Measurements from ENCODE around the gene SGPL1.

DNA sequence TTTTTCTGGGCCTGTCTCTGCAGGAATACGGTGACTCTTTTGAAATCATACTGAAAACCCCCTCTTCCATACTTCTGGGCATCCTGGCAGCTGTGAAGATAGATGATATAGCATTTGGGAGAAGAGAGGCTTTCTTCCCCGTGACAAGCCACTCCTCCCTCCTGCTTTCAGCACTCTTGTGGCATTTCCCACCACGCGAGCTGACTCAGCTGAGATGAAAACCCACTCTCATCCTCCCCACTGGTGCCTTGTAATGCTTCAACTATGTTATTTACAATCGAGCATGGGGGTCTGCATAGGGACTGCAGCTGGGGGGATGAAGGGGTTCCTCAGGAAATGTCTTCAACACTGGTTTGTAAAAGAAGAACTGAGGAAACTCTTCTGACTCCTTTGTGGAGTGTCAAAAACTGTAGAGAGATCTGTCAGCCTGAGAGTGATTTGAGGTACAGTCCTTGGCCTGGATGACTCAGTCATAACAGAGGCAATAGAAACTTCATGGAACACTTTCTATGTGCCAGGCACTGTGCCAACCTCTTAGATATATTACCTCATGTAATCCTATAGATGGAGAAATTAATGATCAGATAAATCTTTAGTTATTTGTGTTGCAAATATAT is 28.8 kb upstream of the SGPL1 start:
- TF ChIP-seq, protein P1, sequence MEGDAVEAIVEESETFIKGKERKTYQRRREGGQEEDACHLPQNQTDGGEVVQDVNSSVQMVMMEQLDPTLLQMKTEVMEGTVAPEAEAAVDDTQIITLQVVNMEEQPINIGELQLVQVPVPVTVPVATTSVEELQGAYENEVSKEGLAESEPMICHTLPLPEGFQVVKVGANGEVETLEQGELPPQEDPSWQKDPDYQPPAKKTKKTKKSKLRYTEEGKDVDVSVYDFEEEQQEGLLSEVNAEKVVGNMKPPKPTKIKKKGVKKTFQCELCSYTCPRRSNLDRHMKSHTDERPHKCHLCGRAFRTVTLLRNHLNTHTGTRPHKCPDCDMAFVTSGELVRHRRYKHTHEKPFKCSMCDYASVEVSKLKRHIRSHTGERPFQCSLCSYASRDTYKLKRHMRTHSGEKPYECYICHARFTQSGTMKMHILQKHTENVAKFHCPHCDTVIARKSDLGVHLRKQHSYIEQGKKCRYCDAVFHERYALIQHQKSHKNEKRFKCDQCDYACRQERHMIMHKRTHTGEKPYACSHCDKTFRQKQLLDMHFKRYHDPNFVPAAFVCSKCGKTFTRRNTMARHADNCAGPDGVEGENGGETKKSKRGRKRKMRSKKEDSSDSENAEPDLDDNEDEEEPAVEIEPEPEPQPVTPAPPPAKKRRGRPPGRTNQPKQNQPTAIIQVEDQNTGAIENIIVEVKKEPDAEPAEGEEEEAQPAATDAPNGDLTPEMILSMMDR (IDR thresholded peaks at IDR 0.05) = no peak
- TF ChIP-seq EZH2phosphoT487 (IDR thresholded peaks at IDR 0.05) = no peak

Data from neural progenitor cell (in vitro differentiated cells).